ENCODE data around the gene SPAG16.

DNA sequence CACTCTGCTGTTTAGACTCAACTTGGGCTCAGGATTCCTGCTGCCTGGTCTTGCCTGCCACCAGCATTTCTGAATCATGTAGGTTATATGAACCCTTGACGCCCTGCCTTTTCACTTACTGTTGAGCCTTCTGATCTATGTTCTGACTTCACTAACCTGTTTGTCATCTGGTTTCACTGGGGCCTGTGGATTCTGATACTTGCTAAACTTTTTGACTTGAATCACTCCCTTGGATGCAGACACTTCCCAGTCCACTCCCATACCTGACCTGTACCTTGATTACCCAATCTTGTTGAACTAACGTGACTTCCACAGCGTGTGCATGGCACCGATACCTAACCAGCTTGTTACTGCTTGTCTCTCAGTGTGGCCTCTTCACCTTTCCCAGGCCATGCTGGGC, 35.6 kb upstream of the SPAG16 start:
- TF ChIP-seq, protein P1, sequence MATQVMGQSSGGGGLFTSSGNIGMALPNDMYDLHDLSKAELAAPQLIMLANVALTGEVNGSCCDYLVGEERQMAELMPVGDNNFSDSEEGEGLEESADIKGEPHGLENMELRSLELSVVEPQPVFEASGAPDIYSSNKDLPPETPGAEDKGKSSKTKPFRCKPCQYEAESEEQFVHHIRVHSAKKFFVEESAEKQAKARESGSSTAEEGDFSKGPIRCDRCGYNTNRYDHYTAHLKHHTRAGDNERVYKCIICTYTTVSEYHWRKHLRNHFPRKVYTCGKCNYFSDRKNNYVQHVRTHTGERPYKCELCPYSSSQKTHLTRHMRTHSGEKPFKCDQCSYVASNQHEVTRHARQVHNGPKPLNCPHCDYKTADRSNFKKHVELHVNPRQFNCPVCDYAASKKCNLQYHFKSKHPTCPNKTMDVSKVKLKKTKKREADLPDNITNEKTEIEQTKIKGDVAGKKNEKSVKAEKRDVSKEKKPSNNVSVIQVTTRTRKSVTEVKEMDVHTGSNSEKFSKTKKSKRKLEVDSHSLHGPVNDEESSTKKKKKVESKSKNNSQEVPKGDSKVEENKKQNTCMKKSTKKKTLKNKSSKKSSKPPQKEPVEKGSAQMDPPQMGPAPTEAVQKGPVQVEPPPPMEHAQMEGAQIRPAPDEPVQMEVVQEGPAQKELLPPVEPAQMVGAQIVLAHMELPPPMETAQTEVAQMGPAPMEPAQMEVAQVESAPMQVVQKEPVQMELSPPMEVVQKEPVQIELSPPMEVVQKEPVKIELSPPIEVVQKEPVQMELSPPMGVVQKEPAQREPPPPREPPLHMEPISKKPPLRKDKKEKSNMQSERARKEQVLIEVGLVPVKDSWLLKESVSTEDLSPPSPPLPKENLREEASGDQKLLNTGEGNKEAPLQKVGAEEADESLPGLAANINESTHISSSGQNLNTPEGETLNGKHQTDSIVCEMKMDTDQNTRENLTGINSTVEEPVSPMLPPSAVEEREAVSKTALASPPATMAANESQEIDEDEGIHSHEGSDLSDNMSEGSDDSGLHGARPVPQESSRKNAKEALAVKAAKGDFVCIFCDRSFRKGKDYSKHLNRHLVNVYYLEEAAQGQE (IDR thresholded peaks at IDR 0.05; ENCODE audit: insufficient read depth in 1 of 2, low read depth in 2 of 2, low read length in 1 of 2), result no peak
- TF ChIP-seq, protein P2, sequence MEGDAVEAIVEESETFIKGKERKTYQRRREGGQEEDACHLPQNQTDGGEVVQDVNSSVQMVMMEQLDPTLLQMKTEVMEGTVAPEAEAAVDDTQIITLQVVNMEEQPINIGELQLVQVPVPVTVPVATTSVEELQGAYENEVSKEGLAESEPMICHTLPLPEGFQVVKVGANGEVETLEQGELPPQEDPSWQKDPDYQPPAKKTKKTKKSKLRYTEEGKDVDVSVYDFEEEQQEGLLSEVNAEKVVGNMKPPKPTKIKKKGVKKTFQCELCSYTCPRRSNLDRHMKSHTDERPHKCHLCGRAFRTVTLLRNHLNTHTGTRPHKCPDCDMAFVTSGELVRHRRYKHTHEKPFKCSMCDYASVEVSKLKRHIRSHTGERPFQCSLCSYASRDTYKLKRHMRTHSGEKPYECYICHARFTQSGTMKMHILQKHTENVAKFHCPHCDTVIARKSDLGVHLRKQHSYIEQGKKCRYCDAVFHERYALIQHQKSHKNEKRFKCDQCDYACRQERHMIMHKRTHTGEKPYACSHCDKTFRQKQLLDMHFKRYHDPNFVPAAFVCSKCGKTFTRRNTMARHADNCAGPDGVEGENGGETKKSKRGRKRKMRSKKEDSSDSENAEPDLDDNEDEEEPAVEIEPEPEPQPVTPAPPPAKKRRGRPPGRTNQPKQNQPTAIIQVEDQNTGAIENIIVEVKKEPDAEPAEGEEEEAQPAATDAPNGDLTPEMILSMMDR (IDR thresholded peaks at IDR 0.05), result no peak
- TF ChIP-seq SIN3A (IDR thresholded peaks at IDR 0.05; ENCODE audit: borderline replicate concordance, insufficient read depth, low read depth, low read length), result no peak

Data from Panc1 (cell line).